Endothelial cell of umbilical vein (primary cell): ENCODE data around the gene DPY19L3. TPM values are rescaled to one million over a fixed set of nuclear protein-coding genes. Genes with fewer than 3 reads are reported as not detected.

Source experiments
- BruUV-seq: library from RNA; stranded (reverse); fragments of 400-500 nt; replicated peaks from 2 replicates; lab custom pipeline; 2021; lab: Mats Ljungman, UMichigan
- CTCF ChIA-PET: fragments of 300-600, 350-600 bp; sonication (Branson Sonifier 250); formaldehyde crosslinking; loops from one replicate; lab custom pipeline; 2021; ENCODE audit warnings: antibody characterized with exemption, inconsistent platforms; lab: Charles Lee
- POLR2A ChIA-PET: fragments of 300-600, 350-600 bp; sonication (Branson Sonifier 250); formaldehyde crosslinking; loops from one replicate; lab custom pipeline; 2021; ENCODE audit warnings: antibody characterized with exemption, inconsistent platforms; lab: Charles Lee
- DNase-seq: peaks from one replicate; pipeline ENCODE4 v3.0.0-alpha.2; 2011; ENCODE audit warnings: low read depth, low spot score
- FAIRE-seq: peaks from 2 replicates; lab custom pipeline; 2011; peaks lifted over from hg19 to GRCh38; lab: Jason Lieb, UNC
- H2AFZ ChIP-seq: 2 replicates; pipeline ENCODE4 v1.6.0; 2012; ENCODE audit warnings: low read depth, low read length, control low read depth, inconsistent platforms
- H3K27ac ChIP-seq: 2 replicates; pipeline ENCODE4 v1.5.1; 2011; ENCODE audit warnings: low read depth, mild to moderate bottlenecking, control low read depth, low read length, moderate library complexity; ENCODE audit not compliant: insufficient read depth
- H3K27me3 ChIP-seq, 2 experiments: 2 replicates each; pipeline versions ENCODE4 v1.6.0 to v1.6.1; 2011; ENCODE audit warnings: low read length in 2 of 2, mixed read lengths in 1 of 2; ENCODE audit not compliant: control insufficient read depth in 2 of 2, insufficient read depth in 2 of 2
- H3K36me3 ChIP-seq, 2 experiments: 2 replicates in 1 of 2; 3 replicates in 1 of 2; pipeline ENCODE4 v1.5.1; 2011; ENCODE audit warnings: low read length in 2 of 2, mild to moderate bottlenecking in 1 of 2, moderate library complexity in 1 of 2; ENCODE audit not compliant: control insufficient read depth in 2 of 2, insufficient read depth in 2 of 2; ENCODE audit errors: extremely low read depth in 1 of 2
- H3K4me1 ChIP-seq: 3 replicates; pipeline ENCODE4 v1.5.1; 2011; ENCODE audit warnings: mild to moderate bottlenecking, low read length; ENCODE audit not compliant: control insufficient read depth, insufficient read depth; ENCODE audit errors: extremely low read depth
- H3K4me2 ChIP-seq: 2 replicates; pipeline ENCODE4 v1.6.1; 2011; ENCODE audit warnings: low read length, control low read depth, mixed read lengths; ENCODE audit not compliant: insufficient read depth
- H3K4me3 ChIP-seq, 3 experiments: fragments of 200-600 bp in 1 of 3; sonication (generic), shearing (Covaris generic) in 1 of 3; replicated peaks in 1 of 3; 2 replicates each; pipeline ENCODE4 v1.5.1; 2011 to 2016; ENCODE audit warnings: control low read depth in 3 of 3, low read length in 3 of 3, mild to moderate bottlenecking in 2 of 3, inconsistent platforms in 1 of 3, low read depth in 1 of 3, moderate library complexity in 1 of 3; ENCODE audit not compliant: insufficient read depth in 1 of 3
- H3K79me2 ChIP-seq: 2 replicates; pipeline ENCODE4 v1.6.0; 2012; ENCODE audit warnings: low read length, inconsistent platforms; ENCODE audit not compliant: control insufficient read depth, insufficient read depth
- H3K9ac ChIP-seq: replicated peaks from 2 replicates; pipeline ENCODE3; 2011; ENCODE audit warnings: low read length, control low read depth; ENCODE audit not compliant: insufficient read depth; ENCODE audit errors: extremely low read depth
- H3K9me1 ChIP-seq: replicated peaks from 3 replicates; pipeline ENCODE4 v1.6.0; 2011; ENCODE audit warnings: mild to moderate bottlenecking, low read length; ENCODE audit not compliant: control insufficient read depth, insufficient read depth; ENCODE audit errors: extremely low read depth
- H3K9me3 ChIP-seq: replicated peaks from 2 replicates; pipeline ENCODE4 v1.5.1; 2012; ENCODE audit warnings: low read length, inconsistent platforms; ENCODE audit not compliant: control insufficient read depth, insufficient read depth
- H4K20me1 ChIP-seq: replicated peaks from 2 replicates; pipeline ENCODE3; 2011; ENCODE audit warnings: mild to moderate bottlenecking, low read length; ENCODE audit not compliant: control insufficient read depth, insufficient read depth; ENCODE audit errors: extremely low read depth
- EZH2 ChIP-seq: IDR thresholded peaks from 2 replicates; pipeline ENCODE4 v1.6.1; 2012; ENCODE audit warnings: borderline replicate concordance, low read depth, mild to moderate bottlenecking, moderate library complexity, low read length, inconsistent platforms; ENCODE audit not compliant: severe bottlenecking
- FOS ChIP-seq: IDR thresholded peaks from 2 replicates; pipeline ENCODE4 v1.6.1; 2011; ENCODE audit warnings: mild to moderate bottlenecking, low read length, moderate library complexity, borderline replicate concordance; ENCODE audit not compliant: insufficient read depth
- GATA2 ChIP-seq: IDR thresholded peaks from 2 replicates; pipeline ENCODE4 v1.7.0; 2011; ENCODE audit warnings: low read depth, mild to moderate bottlenecking, moderate library complexity, mixed read lengths, low read length; ENCODE audit not compliant: insufficient read length, insufficient read depth
- JUN ChIP-seq: IDR thresholded peaks from 2 replicates; pipeline ENCODE4 v1.6.1; 2011; ENCODE audit warnings: borderline replicate concordance, low read depth; ENCODE audit not compliant: insufficient read length, insufficient read depth
- MYC ChIP-seq: IDR thresholded peaks from one replicate; pipeline ENCODE4 v1.6.1; 2011; ENCODE audit warnings: mild to moderate bottlenecking, low read depth, low read length
- POLR2A ChIP-seq: IDR thresholded peaks from 2 replicates; pipeline ENCODE4 v1.6.1; 2012; ENCODE audit warnings: low read depth, mild to moderate bottlenecking, control low read depth, low read length
- POLR2AphosphoS5 ChIP-seq: IDR thresholded peaks from 2 replicates; pipeline ENCODE4 v1.6.1; 2012; ENCODE audit warnings: low read depth, mild to moderate bottlenecking, control low read depth, low read length, moderate library complexity; ENCODE audit not compliant: insufficient read depth
- dilution Hi-C: fragments of 300-500 bp; cut with MboI; formaldehyde crosslinking; loops from one replicate; pipeline ENCODE4 v1.15.0; 2019; ENCODE audit warnings: low sequenced_read_pairs; ENCODE audit not compliant: extremely low pct_ligation_motif_present
- intact Hi-C: fragments of 100-400 bp; cut with micrococcal nuclease; formaldehyde crosslinking; loops from one replicate; pipeline ENCODE4 v1.10.0; 2022
- polyA plus RNA-seq, 4 experiments: library from polyadenylated mRNA; depleted of rRNA in 3 of 4; stranded (reverse) in 3 of 4; unstranded in 1 of 4; fragments of >200 nt; gene quantifications; 2 replicates each; pipeline versions ENCODE4 v1.2.1 to v1.2.3, GENCODE V29; 2011 to 2012; ENCODE audit warnings: missing spikeins in 1 of 4
- total RNA-seq: library from RNA; stranded (reverse); gene quantifications from 2 replicates; pipeline ENCODE4 v1.2.3, GENCODE V29; 2021
- TF ChIP-seq, protein P1 (sequence below): IDR thresholded peaks from 2 replicates; pipeline ENCODE4 v1.6.1; 2011; ENCODE audit not compliant: insufficient read depth, insufficient read length
- TF ChIP-seq, protein P2 (sequence below), 2 donors: IDR thresholded peaks; 1 replicate in 1 of 2; 2 replicates in 1 of 2; pipeline ENCODE4 v1.5.1; 2011; ENCODE audit warnings: low read length in 2 of 2, mild to moderate bottlenecking in 2 of 2, moderate library complexity in 2 of 2, control low read depth in 1 of 2, inconsistent platforms in 1 of 2, low read depth in 1 of 2; ENCODE audit not compliant: insufficient read depth in 1 of 2; ENCODE audit errors: extremely low read depth in 1 of 2

Gene DPY19L3
- total and polyA plus RNA-seq, 2 donors (not counting 3 experiments of a cell fraction or from before 2014, with no cell fraction given) = 36.1 to 39.5 TPM

DNA sequence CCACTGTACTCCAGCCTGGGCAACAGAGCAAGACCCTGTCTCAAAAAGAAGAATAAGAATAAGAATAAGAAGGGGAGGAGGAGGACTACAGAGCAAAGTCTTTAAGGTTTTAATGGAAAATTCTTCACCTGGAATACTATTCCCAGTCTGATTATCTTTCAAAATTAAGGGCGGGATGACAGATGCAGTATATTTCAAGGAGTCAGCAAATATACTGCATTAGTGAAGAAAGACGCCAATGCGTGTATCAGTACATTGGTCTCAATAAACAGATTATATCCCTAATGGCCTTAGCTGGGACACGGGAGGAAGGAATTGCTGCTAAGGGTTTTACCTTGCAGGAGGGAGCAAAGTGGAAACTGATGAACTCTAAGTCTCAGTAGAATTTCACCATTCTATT is 121.3 kb downstream of the DPY19L3 start:
- TF ChIP-seq, protein P1, sequence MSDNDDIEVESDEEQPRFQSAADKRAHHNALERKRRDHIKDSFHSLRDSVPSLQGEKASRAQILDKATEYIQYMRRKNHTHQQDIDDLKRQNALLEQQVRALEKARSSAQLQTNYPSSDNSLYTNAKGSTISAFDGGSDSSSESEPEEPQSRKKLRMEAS = no peak
- TF ChIP-seq, protein P2, sequence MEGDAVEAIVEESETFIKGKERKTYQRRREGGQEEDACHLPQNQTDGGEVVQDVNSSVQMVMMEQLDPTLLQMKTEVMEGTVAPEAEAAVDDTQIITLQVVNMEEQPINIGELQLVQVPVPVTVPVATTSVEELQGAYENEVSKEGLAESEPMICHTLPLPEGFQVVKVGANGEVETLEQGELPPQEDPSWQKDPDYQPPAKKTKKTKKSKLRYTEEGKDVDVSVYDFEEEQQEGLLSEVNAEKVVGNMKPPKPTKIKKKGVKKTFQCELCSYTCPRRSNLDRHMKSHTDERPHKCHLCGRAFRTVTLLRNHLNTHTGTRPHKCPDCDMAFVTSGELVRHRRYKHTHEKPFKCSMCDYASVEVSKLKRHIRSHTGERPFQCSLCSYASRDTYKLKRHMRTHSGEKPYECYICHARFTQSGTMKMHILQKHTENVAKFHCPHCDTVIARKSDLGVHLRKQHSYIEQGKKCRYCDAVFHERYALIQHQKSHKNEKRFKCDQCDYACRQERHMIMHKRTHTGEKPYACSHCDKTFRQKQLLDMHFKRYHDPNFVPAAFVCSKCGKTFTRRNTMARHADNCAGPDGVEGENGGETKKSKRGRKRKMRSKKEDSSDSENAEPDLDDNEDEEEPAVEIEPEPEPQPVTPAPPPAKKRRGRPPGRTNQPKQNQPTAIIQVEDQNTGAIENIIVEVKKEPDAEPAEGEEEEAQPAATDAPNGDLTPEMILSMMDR (IDR thresholded peaks at IDR 0.05; ENCODE audit: extremely low read depth in 1 of 2, insufficient read depth in 1 of 2, low read depth in 1 of 2, low read length in 2 of 2) = no peak
- TF ChIP-seq MYC (no peak), EZH2 (no peak), GATA2 (no peak), POLR2AphosphoS5 (no peak), POLR2A (no peak), JUN (no peak), FOS (no peak)
- no peaks in the 10 kb centered on the region for H3K27me3 ChIP-seq
- CTCF ChIA-PET = no interaction called here
- H4K20me1 ChIP-seq = no peaks in the 10 kb centered on the region
- no peak overlapping the region for H3K4me3 ChIP-seq
- no peak overlapping the region for H3K9ac ChIP-seq
- H3K9me1 ChIP-seq = no peaks in the 10 kb centered on the region
- H3K27ac ChIP-seq = no peak overlapping the region
- no TSS peak for BruUV-seq
- intact Hi-C loops = no loop called here
- H3K4me1 ChIP-seq = no peaks in the 10 kb centered on the region
- H3K4me2 ChIP-seq = no peak overlapping the region
- dilution Hi-C loops = no loop called here
- no peaks in the 10 kb centered on the region for H3K9me3 ChIP-seq
- FAIRE-seq (no peak), DNase-seq (no peak)
- H3K79me2 ChIP-seq = no peaks in the 10 kb centered on the region
- no peak overlapping the region for H2AFZ ChIP-seq
- H3K36me3 ChIP-seq = no peaks in the 10 kb centered on the region
- POLR2A ChIA-PET = no interaction called here
